B cell (primary cell): ENCODE data around the gene NCBP3.

Source experiments
- CTCF ChIP-seq: fragments of 200-600 bp; IDR thresholded peaks from one replicate; pipeline ENCODE4 v1.8.0; 2022; ENCODE audit warnings: antibody characterized with exemption, mild to moderate bottlenecking
- EZH2 ChIP-seq: IDR thresholded peaks from 2 replicates; pipeline ENCODE4 v1.6.1; 2012; ENCODE audit warnings: borderline replicate concordance, low read depth, mild to moderate bottlenecking, moderate library complexity, low read length; ENCODE audit not compliant: insufficient read depth, poor library complexity, severe bottlenecking

- TF ChIP-seq CTCF (no peak), EZH2 (no peak)
Observed at GRCh38 chr17:3888343-3889171, 42.5 kb upstream of the NCBP3 start.
